Spleen (tissue), 11 donors: Measurements from ENCODE around the gene TWF2. TPM values are rescaled to one million over a fixed set of nuclear protein-coding genes. Genes with fewer than 3 reads are reported as not detected.
A peak's percentile ranks its signal among the peaks of the same experiment; 100 is the strongest.

ENCODE experiments used
- DNase-seq: peaks from one replicate; pipeline ENCODE4 v3.0.0-alpha.2; 2020
- H3K27ac ChIP-seq, 8 donors: fragments of 200-600 bp; sonication (generic) in 7 of 8; 1 replicate in 4 of 8; 2 replicates in 4 of 8; pipeline versions ENCODE4 v1.5.0 to v1.8.0; 2016 to 2021; ENCODE audit warnings: inconsistent platforms in 4 of 8, mild to moderate bottlenecking in 4 of 8, moderate library complexity in 1 of 8
- H3K27me3 ChIP-seq, 7 donors: fragments of 200-600 bp; sonication (generic) in 6 of 7; replicated peaks in 1 of 7; 1 replicate in 4 of 7; 2 replicates in 3 of 7; pipeline versions ENCODE4 v1.5.0 to v1.8.0; 2016 to 2021; ENCODE audit warnings: inconsistent platforms in 3 of 7, mild to moderate bottlenecking in 1 of 7
- H3K36me3 ChIP-seq, 6 donors: fragments of 200-600 bp; sonication (generic) in 5 of 6; 1 replicate in 4 of 6; 2 replicates in 2 of 6; pipeline versions ENCODE4 v1.5.0 to v1.8.0; 2016 to 2021; ENCODE audit warnings: inconsistent platforms in 2 of 6
- H3K4me1 ChIP-seq, 6 donors: fragments of 200-600 bp; sonication (generic) in 5 of 6; 1 replicate in 3 of 6; 2 replicates in 3 of 6; pipeline versions ENCODE4 v1.5.0 to v1.8.0; 2016 to 2021; ENCODE audit warnings: inconsistent platforms in 3 of 6
- H3K4me3 ChIP-seq, 8 donors: fragments of 200-600 bp; sonication (generic) in 7 of 8; 1 replicate in 4 of 8; 2 replicates in 4 of 8; pipeline versions ENCODE4 v1.5.0 to v1.8.0; 2016 to 2021; ENCODE audit warnings: inconsistent platforms in 4 of 8, mild to moderate bottlenecking in 4 of 8, moderate library complexity in 2 of 8
- H3K9me3 ChIP-seq, 8 donors: fragments of 200-600 bp; sonication (generic) in 7 of 8; 1 replicate in 4 of 8; 2 replicates in 4 of 8; pipeline versions ENCODE4 v1.5.0 to v1.8.0; 2016 to 2021; ENCODE audit warnings: inconsistent platforms in 4 of 8
- POLR2A ChIP-seq, 3 donors: fragments of 450-650 bp; IDR thresholded peaks; one replicate each; pipeline ENCODE4 v1.5.1; 2017; ENCODE audit warnings: antibody characterized with exemption in 3 of 3, mild to moderate bottlenecking in 1 of 3
- POLR2AphosphoS5 ChIP-seq, 3 donors: sonication (generic); formaldehyde crosslinking; IDR thresholded peaks; one replicate each; pipeline ENCODE4 v1.5.1; 2017; ENCODE audit warnings: antibody characterized with exemption in 3 of 3
- WGBS, 5 donors: extraction: QIAGEN DNeasy Blood & Tissue Kit in 3 of 5; methylation state at CpG; one replicate each; pipeline versions ENCODE4 v1.1.5 to v1.1.7; 2013 to 2018; 5-methylcytosine and 5-hydroxymethylcytosine counted together
- intact Hi-C: fragments of 100-400 bp; cut with DNase I; formaldehyde crosslinking; loops from one replicate; pipeline ENCODE4 v1.15.0; 2023; ENCODE audit warnings: low total_unique reads
- polyA plus RNA-seq, 3 donors: library from polyadenylated mRNA; stranded (reverse); fragments of 200-250 nt; gene quantifications; one replicate each; pipeline ENCODE4 v1.2.1, GENCODE V29; 2013
- total RNA-seq, 7 donors: library from RNA; depleted of rRNA in 3 of 7; stranded (reverse); fragments of >200 nt in 3 of 7; fragmentation: NEBNext Ultra II Directional in 4 of 7; extraction: Animal tissue kit (Norgen Biotek cat#: 25700) in 4 of 7; gene quantifications; one replicate each; pipeline versions ENCODE4 v1.1.0 to v1.2.1, GENCODE V29; 2016 to 2021
- TF ChIP-seq, protein P1 (sequence below), 11 experiments: fragments of 200-600 bp in 7 of 11; fragments of 450-650 bp in 4 of 11; sonication (generic) in 4 of 11; IDR thresholded peaks in 8 of 11; conservative IDR thresholded peaks in 3 of 11; 1 replicate in 7 of 11; 2 replicates in 4 of 11; pipeline versions ENCODE4 v1.4.0 to v1.8.0; 2016 to 2021; ENCODE audit warnings: antibody characterized with exemption in 11 of 11, inconsistent platforms in 4 of 11, mild to moderate bottlenecking in 1 of 11
- donor health status: healthy with polysubstance abuse.
- donor health status: DM: no; HTN: no; CAD: no; lungs with moderate emphysema.
- donor health status: DM: no; HTN: no; CAD: no.
- donor health status: Bipolar disorder and iron deficiency.
- donor health status: healthy.
- donor health status: DM: no; HTN: no; CAD: no.
- donor health status: DM: yes; HTN: yes; CAD: no.

The TWF2 gene
- total and polyA plus RNA-seq, 10 donors, result 47.3 to 109 (median 68.0) TPM

- Histone ChIP-seq H3K4me3 (no peak overlapping the region), H3K4me1 (peaks cover 17 to 76% (median 41%) of the 10 kb centered on the region in 6 donors), H3K9me3 (no peaks in the 10 kb centered on the region), H3K36me3 (no peaks in the 10 kb centered on the region), H3K27ac (peak overlapping the region in 5 of 8 donors; percentile 50 to 74 (median 74)), H3K27me3 (no peaks in the 10 kb centered on the region)
- intact Hi-C loops, result no loop called here
- WGBS, 5 donors, result 75 to 87% (median 80%) methylated on average over 1 of the region's 1 CpG
- no peak for DNase-seq
- TF ChIP-seq POLR2A (IDR thresholded peaks at IDR 0.05) (no peak), POLR2AphosphoS5 (IDR thresholded peaks at IDR 0.05) (no peak)
- TF ChIP-seq, protein P1, sequence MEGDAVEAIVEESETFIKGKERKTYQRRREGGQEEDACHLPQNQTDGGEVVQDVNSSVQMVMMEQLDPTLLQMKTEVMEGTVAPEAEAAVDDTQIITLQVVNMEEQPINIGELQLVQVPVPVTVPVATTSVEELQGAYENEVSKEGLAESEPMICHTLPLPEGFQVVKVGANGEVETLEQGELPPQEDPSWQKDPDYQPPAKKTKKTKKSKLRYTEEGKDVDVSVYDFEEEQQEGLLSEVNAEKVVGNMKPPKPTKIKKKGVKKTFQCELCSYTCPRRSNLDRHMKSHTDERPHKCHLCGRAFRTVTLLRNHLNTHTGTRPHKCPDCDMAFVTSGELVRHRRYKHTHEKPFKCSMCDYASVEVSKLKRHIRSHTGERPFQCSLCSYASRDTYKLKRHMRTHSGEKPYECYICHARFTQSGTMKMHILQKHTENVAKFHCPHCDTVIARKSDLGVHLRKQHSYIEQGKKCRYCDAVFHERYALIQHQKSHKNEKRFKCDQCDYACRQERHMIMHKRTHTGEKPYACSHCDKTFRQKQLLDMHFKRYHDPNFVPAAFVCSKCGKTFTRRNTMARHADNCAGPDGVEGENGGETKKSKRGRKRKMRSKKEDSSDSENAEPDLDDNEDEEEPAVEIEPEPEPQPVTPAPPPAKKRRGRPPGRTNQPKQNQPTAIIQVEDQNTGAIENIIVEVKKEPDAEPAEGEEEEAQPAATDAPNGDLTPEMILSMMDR (IDR thresholded peaks at IDR 0.05 in 8 of 11, conservative IDR thresholded peaks at IDR 0.05 in 3 of 11), result no peak
These were observed 44.3 kb upstream of the TWF2 start for GRCh38 chr3:52283306-52283705.

- DNase-seq, result peak; percentile 72
- H3K9me3 ChIP-seq, result no peaks in the 10 kb centered on the region
- H3K4me1 ChIP-seq, result peaks cover 17 to 75% (median 42%) of the 10 kb centered on the region in 6 donors
- 39 to 60% (median 40%) methylated on average over 8 of the region's 8 CpGs for WGBS, 5 donors
- peak overlapping the region; percentile 29 to 74 (median 62) for H3K27ac ChIP-seq
- TF ChIP-seq POLR2A (IDR thresholded peaks at IDR 0.05), result no peak
- TF ChIP-seq, protein P1 (IDR thresholded peaks at IDR 0.05 in 8 of 11, conservative IDR thresholded peaks at IDR 0.05 in 3 of 11), result no peak
- TF ChIP-seq POLR2AphosphoS5 (IDR thresholded peaks at IDR 0.05), result no peak
- no peak overlapping the region for H3K4me3 ChIP-seq
- H3K27me3 ChIP-seq, result no peaks in the 10 kb centered on the region
- intact Hi-C loops, result no loop called here
- H3K36me3 ChIP-seq, result no peaks in the 10 kb centered on the region
These were observed 43.2 kb upstream of the TWF2 start for GRCh38 chr3:52281981-52282801.

GRCh38 chr3:52280050-52280461 is 41.1 kb upstream of the TWF2 start:
- H3K36me3 ChIP-seq, result peaks cover 0 to 9% (median 3%) of the 10 kb centered on the region in 6 donors
- H3K4me1 ChIP-seq, result peaks cover 30 to 82% (median 53%) of the 10 kb centered on the region in 6 donors
- no peak overlapping the region for H3K4me3 ChIP-seq
- WGBS, 5 donors, result 64 to 78% (median 66%) methylated on average over 6 of the region's 6 CpGs
- no peak for TF ChIP-seq POLR2AphosphoS5 (IDR thresholded peaks at IDR 0.05)
- TF ChIP-seq, protein P1 (IDR thresholded peaks at IDR 0.05 in 8 of 11, conservative IDR thresholded peaks at IDR 0.05 in 3 of 11), result no peak
- no peak for TF ChIP-seq POLR2A (IDR thresholded peaks at IDR 0.05)
- no peak for DNase-seq
- H3K27ac ChIP-seq, result peak overlapping the region in 7 of 8 donors; percentile 29 to 99 (median 98)
- H3K27me3 ChIP-seq, result no peaks in the 10 kb centered on the region
- intact Hi-C loops, result no loop called here
- no peaks in the 10 kb centered on the region for H3K9me3 ChIP-seq

GRCh38 chr3:52279596-52279995 is 40.6 kb upstream of the TWF2 start:
- intact Hi-C loops, result loop anchor here (5.0 kb wide), 1 partner anchor 42 kb away; the partner anchor contains the start of gene TWF2
- H3K27me3 ChIP-seq, result no peaks in the 10 kb centered on the region
- peak overlapping the region in 6 of 8 donors; percentile 66 to 95 (median 81) for H3K4me3 ChIP-seq
- no peaks in the 10 kb centered on the region for H3K9me3 ChIP-seq
- WGBS, 5 donors, result 48 to 69% (median 53%) methylated on average over 2 of the region's 2 CpGs
- peaks cover 0 to 14% (median 5%) of the 10 kb centered on the region in 6 donors for H3K36me3 ChIP-seq
- H3K27ac ChIP-seq, result peak overlapping the region in 7 of 8 donors; percentile 96 to 99 (median 98)
- TF ChIP-seq, protein P1 (IDR thresholded peaks at IDR 0.05 in 8 of 11, conservative IDR thresholded peaks at IDR 0.05 in 3 of 11), result no peak
- no peak for TF ChIP-seq POLR2A (IDR thresholded peaks at IDR 0.05)
- TF ChIP-seq POLR2AphosphoS5 (IDR thresholded peaks at IDR 0.05), result no peak
- DNase-seq, result no peak
- peaks cover 33 to 87% (median 58%) of the 10 kb centered on the region in 6 donors for H3K4me1 ChIP-seq
